OCI-LY3 (cell line): Measurements from ENCODE around the gene ZFP62.

Source experiments
- CTCF ChIP-seq: fragments of 200-600, 300-600 bp; sonication (generic); IDR thresholded peaks from 2 replicates; pipeline ENCODE4 v1.5.1; 2014; ENCODE audit warnings: antibody characterized with exemption, low read length, low read depth
- EZH2phosphoT487 ChIP-seq: fragments of 200-600 bp; shearing (Covaris generic); IDR thresholded peaks from 2 replicates; pipeline ENCODE4 v1.6.1; 2018; ENCODE audit warnings: antibody characterized with exemption, mixed run types, low read depth

- no peak for TF ChIP-seq CTCF
- no peak for TF ChIP-seq EZH2phosphoT487
Observed at GRCh38 chr5:180908400-180908799, 47.3 kb upstream of the ZFP62 start.
